A673 (cell line): ENCODE results near the gene XRCC4.

Experiments
- EZH2 ChIP-seq: fragments of 200-600 bp; sonication (generic); IDR thresholded peaks from 2 replicates; pipeline ENCODE4 v1.6.1; 2017; ENCODE audit warnings: borderline replicate concordance, low read depth, mild to moderate bottlenecking, mixed read lengths, antibody characterized with exemption, low read length; ENCODE audit not compliant: poor library complexity, severe bottlenecking
- TF ChIP-seq, protein P1 (sequence below): fragments of 300-800, 200-600 bp; sonication (generic); conservative IDR thresholded peaks from 2 replicates; pipeline ENCODE4 v1.5.1; 2017; ENCODE audit warnings: low read depth, mild to moderate bottlenecking, antibody characterized with exemption, low read length, moderate library complexity, mixed read lengths

- TF ChIP-seq EZH2: no peak
- TF ChIP-seq, protein P1, sequence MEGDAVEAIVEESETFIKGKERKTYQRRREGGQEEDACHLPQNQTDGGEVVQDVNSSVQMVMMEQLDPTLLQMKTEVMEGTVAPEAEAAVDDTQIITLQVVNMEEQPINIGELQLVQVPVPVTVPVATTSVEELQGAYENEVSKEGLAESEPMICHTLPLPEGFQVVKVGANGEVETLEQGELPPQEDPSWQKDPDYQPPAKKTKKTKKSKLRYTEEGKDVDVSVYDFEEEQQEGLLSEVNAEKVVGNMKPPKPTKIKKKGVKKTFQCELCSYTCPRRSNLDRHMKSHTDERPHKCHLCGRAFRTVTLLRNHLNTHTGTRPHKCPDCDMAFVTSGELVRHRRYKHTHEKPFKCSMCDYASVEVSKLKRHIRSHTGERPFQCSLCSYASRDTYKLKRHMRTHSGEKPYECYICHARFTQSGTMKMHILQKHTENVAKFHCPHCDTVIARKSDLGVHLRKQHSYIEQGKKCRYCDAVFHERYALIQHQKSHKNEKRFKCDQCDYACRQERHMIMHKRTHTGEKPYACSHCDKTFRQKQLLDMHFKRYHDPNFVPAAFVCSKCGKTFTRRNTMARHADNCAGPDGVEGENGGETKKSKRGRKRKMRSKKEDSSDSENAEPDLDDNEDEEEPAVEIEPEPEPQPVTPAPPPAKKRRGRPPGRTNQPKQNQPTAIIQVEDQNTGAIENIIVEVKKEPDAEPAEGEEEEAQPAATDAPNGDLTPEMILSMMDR: no peak
Measured at GRCh38 chr5:83283761-83284160, 206.4 kb downstream of the XRCC4 start.
